GM23248 (cell line): ENCODE measurements around the gene TIGD3.

Experiments
- EZH2 ChIP-seq: fragments of 200-600 bp; sonication (generic); IDR thresholded peaks from 2 replicates; pipeline ENCODE4 v1.6.1; 2018; ENCODE audit warnings: antibody characterized with exemption, mild to moderate bottlenecking; ENCODE audit not compliant: insufficient read depth, poor library complexity, severe bottlenecking
- EZH2phosphoT487 ChIP-seq: fragments of 200-600 bp; sonication (generic); IDR thresholded peaks from 2 replicates; pipeline ENCODE4 v1.6.1; 2018; ENCODE audit warnings: antibody characterized with exemption, moderate library complexity, mild to moderate bottlenecking, low read depth; ENCODE audit not compliant: insufficient read depth

- TF ChIP-seq EZH2 = no peak
- no peak for TF ChIP-seq EZH2phosphoT487
Measured at GRCh38 chr11:65321076-65321475, 33.5 kb upstream of the TIGD3 start.
